Activated CD8-positive, alpha-beta memory T cell treated with anti-CD3 and anti-CD28 coated beads for 48 hours (primary cell): ENCODE data around the gene NDST3.
A peak's percentile ranks its signal among the peaks of the same experiment; 100 is the strongest.

Source experiments
- DNase-seq, 3 experiments: peaks; one replicate each; pipeline ENCODE4 v3.0.0-alpha.2; 2020; ENCODE audit warnings: low read depth in 2 of 3, low spot score in 2 of 3

The NDST3 gene

DNA sequence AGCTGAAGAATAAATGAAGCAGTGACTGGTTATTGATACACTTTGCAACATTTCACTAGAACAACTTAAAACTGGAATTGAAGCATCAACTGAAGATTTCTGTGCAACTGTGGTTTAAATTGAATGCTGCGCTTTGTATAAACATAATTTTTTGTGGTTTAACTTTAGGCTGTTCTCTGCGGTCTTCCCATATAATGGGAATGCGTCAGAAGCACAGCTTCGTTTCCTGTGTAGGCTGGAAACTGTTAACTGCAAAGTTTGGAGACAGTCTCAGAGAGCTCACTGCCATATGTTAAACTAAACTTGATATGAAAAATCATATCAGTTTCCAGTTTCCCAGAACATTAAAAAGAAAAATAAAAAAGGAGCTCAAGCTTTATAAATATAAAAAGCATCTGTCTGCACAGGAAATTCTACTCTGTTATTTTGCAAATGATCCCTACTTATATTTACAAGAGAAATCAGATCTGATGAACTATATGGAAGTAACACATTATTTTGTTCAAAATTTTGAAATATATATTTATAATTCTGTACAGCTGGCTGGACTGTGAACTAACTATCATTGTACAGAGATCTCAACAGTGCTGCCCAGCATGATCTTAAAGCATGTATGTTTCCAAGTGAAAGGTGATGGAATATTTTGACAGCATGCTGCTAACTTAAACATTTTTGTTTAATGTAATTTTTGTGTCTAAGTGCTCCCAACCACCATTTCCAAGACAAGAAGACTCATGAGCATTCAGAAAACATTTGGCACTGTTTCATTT is 139.9 kb downstream of the NDST3 start:
- no peak for DNase-seq

DNA sequence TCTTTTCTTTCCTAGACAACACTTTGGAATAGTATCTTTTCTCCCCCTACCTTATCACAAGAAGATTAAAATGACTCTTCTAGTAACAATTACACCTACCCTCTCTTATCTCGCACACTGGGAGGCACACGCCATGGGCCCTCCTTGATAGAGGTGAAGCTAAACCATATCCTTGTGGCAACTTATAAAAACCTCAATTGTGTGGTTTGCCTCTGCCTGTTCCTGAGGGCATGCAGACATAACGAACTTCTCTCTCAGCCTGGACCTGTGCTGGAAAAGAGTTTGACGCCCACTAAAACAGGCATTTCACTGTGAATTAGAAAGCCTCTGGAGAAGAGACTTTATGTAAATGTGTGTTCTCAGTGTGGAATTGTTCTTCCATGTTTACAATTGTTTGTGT is 141.2 kb downstream of the NDST3 start:
- DNase-seq: no peak

- no peak for DNase-seq
Observed at GRCh38 chr4:118177126-118177525, 142.8 kb downstream of the NDST3 start.

DNA sequence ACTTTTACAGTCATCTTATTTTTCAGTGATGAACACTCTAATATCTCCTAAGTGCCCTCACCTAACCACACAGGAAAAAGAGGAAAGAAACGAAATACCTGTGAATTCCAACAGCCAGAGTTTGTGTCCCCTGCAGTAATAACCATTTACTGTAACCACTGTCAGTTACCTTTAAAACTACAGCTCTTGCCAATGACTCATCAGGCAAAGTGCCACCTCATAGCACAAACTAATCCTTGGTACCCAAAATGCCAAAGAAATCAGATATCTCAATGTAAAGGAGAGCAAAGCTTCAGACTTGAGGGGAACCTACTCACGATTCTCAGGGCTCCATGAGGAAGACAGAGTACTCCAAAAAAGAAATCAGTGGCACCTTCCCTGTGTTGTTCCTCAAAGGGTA is 146.5 kb downstream of the NDST3 start:
- DNase-seq: no peak

GRCh38 chr4:118190903-118191302 is 156.6 kb downstream of the NDST3 start:
- DNase-seq: no peak

DNA sequence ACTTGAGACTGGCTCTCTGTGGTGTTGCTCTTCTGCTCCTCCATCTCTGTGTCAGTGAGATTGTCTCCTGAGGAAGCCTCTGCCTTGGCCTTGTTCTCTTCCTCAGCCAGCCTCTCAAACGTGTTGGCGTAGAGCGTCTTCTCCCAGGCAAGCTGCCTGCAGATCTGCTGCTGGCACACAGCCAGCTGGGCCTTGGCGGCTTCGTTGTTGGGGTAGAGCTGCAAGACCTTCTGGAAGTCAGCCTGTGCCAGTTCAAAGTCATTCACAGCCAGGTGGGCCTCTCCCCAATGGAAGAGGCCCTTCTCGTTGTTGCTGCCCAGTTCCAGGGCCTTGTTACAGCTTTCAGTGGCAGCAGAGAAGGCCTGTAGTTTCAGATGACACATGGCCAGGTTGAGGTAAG is 159.1 kb downstream of the NDST3 start:
- no peak for DNase-seq

GRCh38 chr4:118206627-118207026 is 172.3 kb downstream of the NDST3 start:
- no peak for DNase-seq

GRCh38 chr4:118213101-118213500 is 178.8 kb downstream of the NDST3 start:
- no peak for DNase-seq

GRCh38 chr4:118215826-118216225 is 181.5 kb downstream of the NDST3 start:
- DNase-seq: no peak

- DNase-seq: no peak
Observed at GRCh38 chr4:118221227-118221800, 187.0 kb downstream of the NDST3 start.

- no peak for DNase-seq
Observed at GRCh38 chr4:118224243-118224829, 190.1 kb downstream of the NDST3 start.

- DNase-seq: no peak
Observed at GRCh38 chr4:118225511-118225910, 191.2 kb downstream of the NDST3 start.

- DNase-seq: no peak
Observed at GRCh38 chr4:118226311-118227010, 192.2 kb downstream of the NDST3 start.

DNA sequence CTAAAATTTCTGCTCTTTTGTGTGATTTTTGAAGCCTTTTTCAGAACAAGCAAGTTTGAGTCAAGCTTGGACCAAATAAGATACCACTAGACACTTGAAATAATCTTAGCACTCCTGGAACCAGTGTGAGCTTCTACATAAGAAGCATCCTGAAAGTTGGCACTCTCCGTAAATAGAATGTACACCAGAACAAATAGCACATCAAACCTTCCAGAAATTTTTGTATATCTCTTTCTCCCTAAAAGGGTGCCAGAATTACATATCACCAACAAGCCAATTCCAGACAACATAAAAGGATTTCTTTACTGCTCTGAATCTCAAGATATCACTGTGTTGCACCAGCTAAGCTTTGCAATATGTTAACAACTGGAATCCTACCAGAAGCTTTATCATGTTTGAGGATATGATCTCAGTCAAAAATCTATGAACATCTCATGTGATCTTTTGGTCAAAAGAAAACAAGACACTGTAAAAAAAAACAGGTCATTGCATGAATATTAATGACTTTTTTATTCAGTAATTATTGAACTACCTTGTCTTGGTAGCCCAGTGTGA is 201.4 kb downstream of the NDST3 start:
- no peak for DNase-seq

GRCh38 chr4:118237531-118237930 is 203.2 kb downstream of the NDST3 start:
- DNase-seq: no peak

DNA sequence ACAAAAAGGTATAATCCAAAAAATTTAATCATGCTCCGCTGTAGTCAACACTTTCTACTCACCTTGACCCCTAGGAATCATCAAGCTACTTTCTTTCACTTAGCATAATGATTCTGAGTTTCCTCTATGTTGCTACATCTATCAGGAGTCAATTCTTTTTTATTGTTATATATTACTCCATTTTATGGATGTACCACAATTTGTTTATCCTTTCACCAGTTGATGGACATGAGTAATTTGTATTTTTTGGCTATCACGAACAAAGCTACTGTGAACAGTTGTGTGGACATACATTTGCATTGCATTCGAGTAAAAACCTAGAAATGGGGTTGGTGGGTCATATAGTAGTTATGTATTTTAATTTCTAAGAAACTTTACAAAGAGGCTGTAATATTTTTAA is 215.6 kb downstream of the NDST3 start:
- DNase-seq: no peak

- no peak for DNase-seq
Observed at GRCh38 chr4:118254368-118254767, 220.1 kb downstream of the NDST3 start.

- DNase-seq: no peak
Observed at GRCh38 chr4:118259111-118259510, 224.8 kb downstream of the NDST3 start.

GRCh38 chr4:118260309-118260708 is 226.0 kb downstream of the NDST3 start:
- no peak for DNase-seq

GRCh38 chr4:118264096-118264495 is 229.8 kb downstream of the NDST3 start:
- DNase-seq: no peak

DNA sequence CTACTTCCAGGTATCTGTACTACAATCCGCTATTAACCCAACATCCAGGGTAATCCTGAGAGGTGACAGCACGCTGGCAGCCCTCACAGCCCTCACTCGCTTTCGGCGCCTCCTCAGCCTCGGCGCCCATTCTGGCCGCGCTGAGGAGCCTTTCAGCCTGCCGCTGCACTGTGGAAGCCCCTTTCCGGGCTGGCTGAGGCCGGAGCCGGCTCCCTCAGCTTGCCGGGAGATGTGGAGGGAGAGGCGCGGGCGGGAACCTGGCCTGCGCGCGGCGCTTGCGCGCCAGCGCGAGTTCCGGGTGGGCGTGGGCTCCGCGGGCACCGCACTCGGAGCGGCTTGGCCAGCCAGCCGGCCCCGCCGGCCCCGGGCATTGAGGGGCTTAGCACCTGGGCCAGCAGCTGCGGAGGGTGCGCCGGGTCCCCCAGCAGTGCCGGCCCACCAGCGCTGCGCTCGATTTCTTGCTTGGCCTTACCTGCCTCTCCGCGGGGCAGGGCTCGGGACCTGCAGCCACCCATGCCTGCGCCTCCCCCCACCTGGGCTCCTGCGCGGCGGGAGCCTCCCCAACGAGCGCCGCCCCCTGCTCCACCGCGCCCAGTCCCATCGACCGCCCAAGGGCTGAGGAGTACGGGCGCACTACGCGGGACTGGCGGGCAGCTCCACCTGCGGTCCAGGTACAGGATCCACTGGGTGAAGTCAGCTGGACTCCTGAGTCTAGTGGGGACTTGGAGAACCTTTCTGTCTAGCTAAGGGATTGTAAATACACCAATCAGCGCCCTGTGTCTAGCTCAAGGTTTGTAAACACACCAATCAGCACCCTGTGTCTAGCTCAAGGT is 231.2 kb downstream of the NDST3 start:
- peak in 1 of 3 experiments; percentile 20 for DNase-seq
